ENCODE results near the gene BCHE.

GRCh38 chr3:165788531-165788930 is 48.7 kb downstream of the BCHE start:
- no peak for TF ChIP-seq CTCF (IDR thresholded peaks at IDR 0.05)
- TF ChIP-seq POLR2A (IDR thresholded peaks at IDR 0.05): no peak

Data from uterus (tissue), 2 donors.